Mesenchymal stem cell (in vitro differentiated cells and primary cell): ENCODE results near the gene PODXL.
A peak's percentile ranks its signal among the peaks of the same experiment; 100 is the strongest.

Source experiments
- DNase-seq: peaks from one replicate; pipeline ENCODE4 v3.0.0-alpha.2; 2013
- H2AFZ ChIP-seq: one replicate; pipeline ENCODE4 v1.6.1; 2013; ENCODE audit warnings: low read depth, mild to moderate bottlenecking, control low read depth, inconsistent platforms, low read length, moderate library complexity
- H2AK5ac ChIP-seq: 2 replicates; pipeline ENCODE4 v1.6.1; 2013; ENCODE audit warnings: low read length, moderate library complexity, mild to moderate bottlenecking, inconsistent platforms; ENCODE audit not compliant: severe bottlenecking
- H2BK120ac ChIP-seq: one replicate; pipeline ENCODE4 v1.6.1; 2013; ENCODE audit warnings: low read depth, mild to moderate bottlenecking, inconsistent platforms, low read length, moderate library complexity
- H2BK12ac ChIP-seq, 2 experiments: one replicate each; pipeline ENCODE4 v1.6.1; 2013; ENCODE audit warnings: inconsistent platforms in 2 of 2, low read length in 2 of 2, mild to moderate bottlenecking in 2 of 2, moderate library complexity in 2 of 2, control low read depth in 1 of 2
- H2BK15ac ChIP-seq: one replicate; pipeline ENCODE4 v1.6.1; 2013; ENCODE audit warnings: mild to moderate bottlenecking, low read depth, inconsistent platforms; ENCODE audit not compliant: poor library complexity, severe bottlenecking
- H2BK5ac ChIP-seq: 2 replicates; pipeline ENCODE4 v1.6.1; 2013; ENCODE audit warnings: low read depth, mild to moderate bottlenecking, low read length, control low read depth, inconsistent platforms; ENCODE audit not compliant: poor library complexity, severe bottlenecking
- H3K14ac ChIP-seq, 2 experiments: one replicate each; pipeline ENCODE4 v1.6.1; 2013; ENCODE audit warnings: inconsistent platforms in 2 of 2, low read length in 2 of 2, control low read depth in 1 of 2, mild to moderate bottlenecking in 1 of 2, moderate library complexity in 1 of 2
- H3K18ac ChIP-seq, 2 experiments: one replicate each; pipeline ENCODE4 v1.6.1; 2013; ENCODE audit warnings: inconsistent platforms in 2 of 2, low read length in 2 of 2, control low read depth in 1 of 2, low read depth in 1 of 2, mild to moderate bottlenecking in 1 of 2
- H3K23ac ChIP-seq, 2 experiments: one replicate each; pipeline ENCODE4 v1.6.1; 2013; ENCODE audit warnings: inconsistent platforms in 2 of 2, low read length in 2 of 2, mild to moderate bottlenecking in 2 of 2, moderate library complexity in 2 of 2, control low read depth in 1 of 2
- H3K27ac ChIP-seq: 2 replicates; pipeline ENCODE4 v1.5.1; 2013; ENCODE audit warnings: mild to moderate bottlenecking, moderate library complexity, low read length, control low read depth, inconsistent platforms; ENCODE audit not compliant: poor library complexity, severe bottlenecking
- H3K27me3 ChIP-seq, 2 experiments: 2 replicates each; pipeline versions ENCODE4 v1.6.1 to v1.7.0; 2013; ENCODE audit warnings: low read length in 2 of 2, mild to moderate bottlenecking in 2 of 2, moderate library complexity in 2 of 2, control low read depth in 1 of 2, inconsistent platforms in 1 of 2; ENCODE audit not compliant: control insufficient read depth in 1 of 2, insufficient read depth in 1 of 2
- H3K36me3 ChIP-seq, 2 experiments: 2 replicates each; pipeline versions ENCODE4 v1.6.1 to v1.7.0; 2013; ENCODE audit warnings: low read length in 2 of 2, control low read depth in 1 of 2, inconsistent platforms in 1 of 2, low read depth in 1 of 2, mild to moderate bottlenecking in 1 of 2; ENCODE audit not compliant: insufficient read depth in 2 of 2, control insufficient read depth in 1 of 2
- H3K4ac ChIP-seq, 2 experiments: one replicate each; pipeline ENCODE4 v1.6.1; 2013; ENCODE audit warnings: inconsistent platforms in 2 of 2, low read length in 2 of 2, mild to moderate bottlenecking in 2 of 2, moderate library complexity in 2 of 2, control low read depth in 1 of 2, low read depth in 1 of 2
- H3K4me1 ChIP-seq: 2 replicates; pipeline ENCODE4 v1.6.1; 2013; ENCODE audit warnings: low read depth, low read length, control low read depth; ENCODE audit not compliant: control insufficient read depth, insufficient read depth
- H3K4me2 ChIP-seq: 2 replicates; pipeline ENCODE4 v1.6.1; 2013; ENCODE audit warnings: low read length, mild to moderate bottlenecking, inconsistent platforms; ENCODE audit not compliant: poor library complexity, severe bottlenecking
- H3K4me3 ChIP-seq, 2 experiments: 2 replicates each; pipeline versions ENCODE4 v1.5.1 to v1.7.0; 2013; ENCODE audit warnings: low read length in 2 of 2, mild to moderate bottlenecking in 2 of 2, control low read depth in 1 of 2, low read depth in 1 of 2; ENCODE audit not compliant: insufficient read depth in 1 of 2
- H3K79me1 ChIP-seq: replicated peaks from 2 replicates; pipeline ENCODE4 v1.6.1; 2013; ENCODE audit warnings: mild to moderate bottlenecking, control low read depth, low read length, inconsistent platforms; ENCODE audit not compliant: poor library complexity, severe bottlenecking
- H3K9ac ChIP-seq: 2 replicates; pipeline ENCODE4 v1.7.0; 2013; ENCODE audit warnings: mild to moderate bottlenecking, low read length, moderate library complexity
- H3K9me3 ChIP-seq: 2 replicates; pipeline ENCODE4 v1.7.0; 2013; ENCODE audit warnings: mild to moderate bottlenecking, low read length; ENCODE audit not compliant: control insufficient read depth
- H4K8ac ChIP-seq: one replicate; pipeline ENCODE4 v1.6.1; 2013; ENCODE audit warnings: inconsistent platforms, mild to moderate bottlenecking, low read length, moderate library complexity
- H4K91ac ChIP-seq: one replicate; pipeline ENCODE4 v1.6.1; 2013; ENCODE audit warnings: mild to moderate bottlenecking, low read length, inconsistent platforms
- WGBS: methylation state at CpG from one replicate; pipeline ENCODE4 v1.1.7; 2013; ENCODE audit warnings: mixed read lengths; 5-methylcytosine and 5-hydroxymethylcytosine counted together

Gene PODXL

GRCh38 chr7:131497454-131497853, 59.0 kb downstream of the PODXL start:
- no peak overlapping the region for H3K14ac ChIP-seq
- 83% methylated on average over 7 of the region's 7 CpGs for WGBS

GRCh38 chr7:131495669-131496498, 60.5 kb downstream of the PODXL start:
- Histone ChIP-seq H2AFZ (no peak overlapping the region), H3K18ac (no peak overlapping the region), H4K91ac (no peak overlapping the region), H2AK5ac (no peak overlapping the region), H2BK12ac (no peak overlapping the region), H4K8ac (no peak overlapping the region), H3K4me1 (no peaks in the 10 kb centered on the region), H3K79me1 (peaks cover 4% of the 10 kb centered on the region), H3K9me3 (no peaks in the 10 kb centered on the region), H3K14ac (no peak overlapping the region), H3K4me3 (no peak overlapping the region), H3K27me3 (no peaks in the 10 kb centered on the region), H2BK5ac (no peak overlapping the region), H2BK15ac (no peak overlapping the region), H3K23ac (no peak overlapping the region), H3K9ac (no peak overlapping the region), H3K27ac (no peak overlapping the region), H2BK120ac (no peak overlapping the region), H3K4ac (no peak overlapping the region), H3K36me3 (peaks cover 4 to 35% of the 10 kb centered on the region in 2 experiments), H3K4me2 (no peak overlapping the region)
- no peak for DNase-seq
- WGBS = 93% methylated on average over 6 of the region's 7 CpGs

More at GRCh38 chr7:131497454-131497853, 59.0 kb downstream of the PODXL start:
- H3K4me2 ChIP-seq = no peak overlapping the region
- H2BK5ac ChIP-seq = no peak overlapping the region
- no peak overlapping the region for H3K4ac ChIP-seq
- H3K4me1 ChIP-seq = peaks cover 8% of the 10 kb centered on the region
- H3K9ac ChIP-seq = peak overlapping the region; percentile 68
- H2BK15ac ChIP-seq = no peak overlapping the region
- no peak overlapping the region for H2AFZ ChIP-seq
- H3K27ac ChIP-seq = no peak overlapping the region
- H2AK5ac ChIP-seq = no peak overlapping the region
- no peak overlapping the region for H4K8ac ChIP-seq
- no peak overlapping the region for H2BK120ac ChIP-seq
- H3K27me3 ChIP-seq = no peaks in the 10 kb centered on the region
- H3K18ac ChIP-seq = no peak overlapping the region
- H3K9me3 ChIP-seq = no peaks in the 10 kb centered on the region
- peaks cover 4% of the 10 kb centered on the region for H3K79me1 ChIP-seq
- no peak overlapping the region for H3K23ac ChIP-seq
- H3K36me3 ChIP-seq = peaks cover 4 to 29% of the 10 kb centered on the region in 2 experiments
- H4K91ac ChIP-seq = no peak overlapping the region
- DNase-seq = no peak
- H3K4me3 ChIP-seq = no peak overlapping the region
- no peak overlapping the region for H2BK12ac ChIP-seq

DNA sequence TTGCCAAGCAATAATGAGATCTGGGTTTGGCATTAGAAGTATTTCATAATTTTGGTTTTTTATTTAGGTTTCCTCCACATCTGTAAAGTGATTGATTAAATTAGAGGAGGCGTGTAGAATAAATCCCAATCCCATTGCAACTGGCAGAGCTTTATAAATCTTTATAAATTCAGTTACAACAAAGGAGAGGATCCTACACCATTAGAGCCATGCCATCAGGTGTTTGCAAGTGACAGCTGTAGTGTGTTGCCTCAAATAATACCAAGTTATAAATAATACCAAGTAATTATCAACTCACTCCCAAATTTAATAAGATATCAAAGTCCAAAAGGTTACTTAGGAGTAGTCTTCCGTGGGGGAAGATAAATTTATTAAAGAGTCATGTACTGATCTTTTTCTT, 62.2 kb downstream of the PODXL start:
- no peaks in the 10 kb centered on the region for H3K9me3 ChIP-seq
- WGBS = no CpG with 5 or more reads among the region's 2 CpGs
- H4K91ac ChIP-seq = no peak overlapping the region
- no peak overlapping the region for H3K18ac ChIP-seq
- no peaks in the 10 kb centered on the region for H3K4me1 ChIP-seq
- H3K79me1 ChIP-seq = peaks cover 4% of the 10 kb centered on the region
- no peak for DNase-seq
- H2BK12ac ChIP-seq = no peak overlapping the region
- H3K23ac ChIP-seq = no peak overlapping the region
- H3K4me2 ChIP-seq = no peak overlapping the region
- no peak overlapping the region for H3K4ac ChIP-seq
- no peak overlapping the region for H2AFZ ChIP-seq
- no peak overlapping the region for H2BK5ac ChIP-seq
- no peak overlapping the region for H2BK120ac ChIP-seq
- H3K4me3 ChIP-seq = no peak overlapping the region
- H3K36me3 ChIP-seq = peaks cover 4 to 36% of the 10 kb centered on the region in 2 experiments
- no peak overlapping the region for H2AK5ac ChIP-seq
- H4K8ac ChIP-seq = no peak overlapping the region
- no peak overlapping the region for H3K9ac ChIP-seq
- H3K27me3 ChIP-seq = no peaks in the 10 kb centered on the region
- no peak overlapping the region for H2BK15ac ChIP-seq
- no peak overlapping the region for H3K27ac ChIP-seq
- H3K14ac ChIP-seq = no peak overlapping the region

DNA sequence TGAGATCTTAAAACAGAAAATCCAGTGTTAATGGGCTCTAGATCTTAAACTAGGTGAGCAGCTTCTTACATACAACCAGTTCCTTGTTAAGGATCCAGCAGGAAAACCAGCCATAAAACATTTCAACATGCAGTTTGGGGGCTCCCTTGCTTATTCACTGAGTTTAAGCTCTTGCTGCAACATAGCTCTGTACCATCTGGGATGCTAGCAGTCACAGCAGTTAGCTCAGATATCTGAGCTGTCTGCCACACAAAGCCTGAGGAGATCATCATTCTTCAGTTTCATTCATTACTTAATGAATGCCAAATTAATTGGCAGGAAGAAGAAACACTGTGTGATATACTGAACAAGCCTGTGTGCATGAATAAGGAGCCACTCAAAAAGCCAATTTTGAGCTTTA, 62.8 kb downstream of the PODXL start:
- Histone ChIP-seq H3K4ac (no peak overlapping the region), H2AFZ (no peak overlapping the region)

More for the DNA sequence above, 62.8 kb downstream of the PODXL start:
- H3K23ac ChIP-seq = no peak overlapping the region
- no peak overlapping the region for H3K14ac ChIP-seq
- H3K36me3 ChIP-seq = peaks cover 4 to 37% of the 10 kb centered on the region in 2 experiments
- no peak overlapping the region for H4K8ac ChIP-seq
- H3K4me2 ChIP-seq = no peak overlapping the region
- H2BK15ac ChIP-seq = no peak overlapping the region
- no peak overlapping the region for H2BK120ac ChIP-seq
- H2BK5ac ChIP-seq = no peak overlapping the region
- DNase-seq = no peak
- no peaks in the 10 kb centered on the region for H3K9me3 ChIP-seq
- H3K4me3 ChIP-seq = no peak overlapping the region
- H2AK5ac ChIP-seq = no peak overlapping the region
- no peak overlapping the region for H3K9ac ChIP-seq
- H3K4me1 ChIP-seq = no peaks in the 10 kb centered on the region
- no peaks in the 10 kb centered on the region for H3K27me3 ChIP-seq
- H4K91ac ChIP-seq = no peak overlapping the region
- no peak overlapping the region for H3K18ac ChIP-seq
- H2BK12ac ChIP-seq = no peak overlapping the region
- H3K79me1 ChIP-seq = peaks cover 4% of the 10 kb centered on the region
- no peak overlapping the region for H3K27ac ChIP-seq
